Panc1 (cell line): ENCODE measurements around the gene RABGAP1L. TPM values are rescaled to one million over a fixed set of nuclear protein-coding genes. Genes with fewer than 3 reads are reported as not detected.
A peak's percentile ranks its signal among the peaks of the same experiment; 100 is the strongest.

ENCODE experiments used
- ATAC-seq: fragments of 200-7000 bp; cut with Tn5 transposase; 2 replicates; pipeline ENCODE4 v1.9.1; 2020; ENCODE audit warnings: mild to moderate bottlenecking, moderate library complexity
- BruUV-seq: library from RNA; stranded (reverse); fragments of 400-500 nt; replicated peaks from 2 replicates; lab custom pipeline; 2021; lab: Mats Ljungman, UMichigan
- CTCF ChIA-PET: fragments of 300-600 bp; sonication (Branson Sonifier 250); formaldehyde crosslinking; loops from one replicate; lab custom pipeline; 2022; ENCODE audit warnings: antibody characterized with exemption; lab: Charles Lee
- POLR2A ChIA-PET: fragments of 300-600 bp; sonication (Branson Sonifier 250); formaldehyde crosslinking; loops from one replicate; lab custom pipeline; 2022; ENCODE audit warnings: antibody characterized with exemption; lab: Charles Lee
- DNase-seq: peaks from one replicate; pipeline ENCODE4 v3.0.0-alpha.2; 2010; ENCODE audit warnings: low read depth, low spot score
- H3K27ac ChIP-seq: 2 replicates; pipeline ENCODE4 v1.5.1; 2011; ENCODE audit warnings: mild to moderate bottlenecking, low read length, inconsistent platforms
- H3K27me3 ChIP-seq: fragments of 200-500 bp; sonication (Bioruptor generic); 2 replicates; pipeline ENCODE4 v1.6.0; 2014; ENCODE audit warnings: low read length, inconsistent platforms; ENCODE audit not compliant: control insufficient read depth, insufficient read depth
- H3K36me3 ChIP-seq: fragments of 200-500 bp; sonication (Bioruptor generic); 2 replicates; pipeline ENCODE4 v1.5.1; 2014; ENCODE audit warnings: inconsistent platforms, mild to moderate bottlenecking, low read length, moderate library complexity; ENCODE audit not compliant: control insufficient read depth, insufficient read depth
- H3K4me1 ChIP-seq: 2 replicates; pipeline ENCODE4 v1.5.1; 2011; ENCODE audit warnings: inconsistent platforms, mild to moderate bottlenecking, low read length, moderate library complexity; ENCODE audit not compliant: control insufficient read depth, insufficient read depth
- H3K4me3 ChIP-seq, 2 experiments: 2 replicates each; pipeline ENCODE4 v1.5.1; 2011 to 2012; ENCODE audit warnings: low read depth in 2 of 2, low read length in 2 of 2, mild to moderate bottlenecking in 2 of 2, inconsistent platforms in 1 of 2, moderate library complexity in 1 of 2
- H3K9me3 ChIP-seq: fragments of 200-500 bp; sonication (Bioruptor generic); 2 replicates; pipeline ENCODE4 v1.5.1; 2014; ENCODE audit warnings: low read depth, mild to moderate bottlenecking, inconsistent platforms, low read length, moderate library complexity; ENCODE audit not compliant: control insufficient read depth, insufficient read depth
- POLR2AphosphoS5 ChIP-seq: IDR thresholded peaks from 2 replicates; pipeline ENCODE4 v1.6.1; 2012; ENCODE audit warnings: mild to moderate bottlenecking, low read depth, low read length, moderate library complexity
- SIN3A ChIP-seq: IDR thresholded peaks from 2 replicates; pipeline ENCODE4 v1.6.1; 2012; ENCODE audit warnings: low read depth, mild to moderate bottlenecking, low read length, moderate library complexity, borderline replicate concordance; ENCODE audit not compliant: insufficient read depth
- TCF7L2 ChIP-seq: IDR thresholded peaks from 2 replicates; pipeline ENCODE4 v1.6.1; 2011; ENCODE audit warnings: mild to moderate bottlenecking, low read depth, low read length, inconsistent platforms
- in situ Hi-C: cut with HindIII; loops from 2 replicates; pipeline ENCODE4 v1.10.0; 2016; ENCODE audit warnings: low sequenced_read_pairs, low pct_unique_long_range_greater_than_20kb
- intact Hi-C: fragments of 100-400 bp; cut with micrococcal nuclease; formaldehyde crosslinking; loops from one replicate; pipeline ENCODE4 v1.10.0; 2022; ENCODE audit not compliant: unreplicated experiment
- total RNA-seq: library from RNA; stranded (reverse); gene quantifications from one replicate; pipeline ENCODE4 v1.2.1, GENCODE V29; 2021; ENCODE audit not compliant: unreplicated experiment
- TF ChIP-seq, protein P1 (sequence below): fragments of 450-650 bp; IDR thresholded peaks from 2 replicates; pipeline ENCODE4 v1.5.1; 2017; ENCODE audit warnings: mild to moderate bottlenecking
- TF ChIP-seq, protein P2 (sequence below), 2 experiments: IDR thresholded peaks; 2 replicates each; pipeline ENCODE4 v1.6.1; 2011 to 2012; ENCODE audit warnings: low read depth in 2 of 2, control low read depth in 1 of 2, low read length in 1 of 2, mild to moderate bottlenecking in 1 of 2, moderate library complexity in 1 of 2; ENCODE audit not compliant: insufficient read depth in 1 of 2

The RABGAP1L gene
- total RNA-seq, 1 experiment from 2014 or later = 37.0 TPM

DNA sequence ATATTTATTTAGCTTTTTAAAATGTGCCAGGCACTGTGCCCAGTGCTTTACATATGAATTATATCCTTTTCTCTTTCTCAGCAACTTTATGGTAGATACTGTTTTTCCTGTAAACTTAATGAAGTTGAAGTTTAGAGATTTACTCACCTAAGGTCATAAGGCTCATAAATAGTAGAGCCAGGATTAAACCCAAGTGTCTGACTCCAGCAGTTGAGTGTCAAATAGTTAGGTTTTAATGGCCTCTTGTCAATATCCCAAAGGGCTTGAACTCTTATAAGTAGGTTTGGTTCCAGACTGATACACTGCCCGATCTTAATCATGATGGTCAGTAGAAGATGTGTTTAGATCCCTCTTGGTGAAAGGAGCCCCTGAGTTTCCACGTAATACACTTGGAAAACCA, 37.8 kb downstream of the RABGAP1L start:
- ATAC-seq = no peak
- no peaks in the 10 kb centered on the region for H3K27me3 ChIP-seq
- H3K4me1 ChIP-seq = peaks cover 11% of the 10 kb centered on the region; the same call in 1 of the 2 replicates
- CTCF ChIA-PET = no interaction called here
- no peak for DNase-seq
- intact Hi-C loops (no loop called here), in situ Hi-C loops (no loop called here)
- BruUV-seq = no TSS peak
- H3K4me3 ChIP-seq = no peak overlapping the region
- H3K27ac ChIP-seq = peak overlapping the region; percentile 40; the same call in 1 of the 2 replicates
- POLR2A ChIA-PET = no interaction called here
- H3K9me3 ChIP-seq = peaks cover 5% of the 10 kb centered on the region
- no peaks in the 10 kb centered on the region for H3K36me3 ChIP-seq
- TF ChIP-seq TCF7L2 = no peak
- TF ChIP-seq, protein P1, sequence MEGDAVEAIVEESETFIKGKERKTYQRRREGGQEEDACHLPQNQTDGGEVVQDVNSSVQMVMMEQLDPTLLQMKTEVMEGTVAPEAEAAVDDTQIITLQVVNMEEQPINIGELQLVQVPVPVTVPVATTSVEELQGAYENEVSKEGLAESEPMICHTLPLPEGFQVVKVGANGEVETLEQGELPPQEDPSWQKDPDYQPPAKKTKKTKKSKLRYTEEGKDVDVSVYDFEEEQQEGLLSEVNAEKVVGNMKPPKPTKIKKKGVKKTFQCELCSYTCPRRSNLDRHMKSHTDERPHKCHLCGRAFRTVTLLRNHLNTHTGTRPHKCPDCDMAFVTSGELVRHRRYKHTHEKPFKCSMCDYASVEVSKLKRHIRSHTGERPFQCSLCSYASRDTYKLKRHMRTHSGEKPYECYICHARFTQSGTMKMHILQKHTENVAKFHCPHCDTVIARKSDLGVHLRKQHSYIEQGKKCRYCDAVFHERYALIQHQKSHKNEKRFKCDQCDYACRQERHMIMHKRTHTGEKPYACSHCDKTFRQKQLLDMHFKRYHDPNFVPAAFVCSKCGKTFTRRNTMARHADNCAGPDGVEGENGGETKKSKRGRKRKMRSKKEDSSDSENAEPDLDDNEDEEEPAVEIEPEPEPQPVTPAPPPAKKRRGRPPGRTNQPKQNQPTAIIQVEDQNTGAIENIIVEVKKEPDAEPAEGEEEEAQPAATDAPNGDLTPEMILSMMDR = no peak
- TF ChIP-seq SIN3A = no peak
- TF ChIP-seq, protein P2, sequence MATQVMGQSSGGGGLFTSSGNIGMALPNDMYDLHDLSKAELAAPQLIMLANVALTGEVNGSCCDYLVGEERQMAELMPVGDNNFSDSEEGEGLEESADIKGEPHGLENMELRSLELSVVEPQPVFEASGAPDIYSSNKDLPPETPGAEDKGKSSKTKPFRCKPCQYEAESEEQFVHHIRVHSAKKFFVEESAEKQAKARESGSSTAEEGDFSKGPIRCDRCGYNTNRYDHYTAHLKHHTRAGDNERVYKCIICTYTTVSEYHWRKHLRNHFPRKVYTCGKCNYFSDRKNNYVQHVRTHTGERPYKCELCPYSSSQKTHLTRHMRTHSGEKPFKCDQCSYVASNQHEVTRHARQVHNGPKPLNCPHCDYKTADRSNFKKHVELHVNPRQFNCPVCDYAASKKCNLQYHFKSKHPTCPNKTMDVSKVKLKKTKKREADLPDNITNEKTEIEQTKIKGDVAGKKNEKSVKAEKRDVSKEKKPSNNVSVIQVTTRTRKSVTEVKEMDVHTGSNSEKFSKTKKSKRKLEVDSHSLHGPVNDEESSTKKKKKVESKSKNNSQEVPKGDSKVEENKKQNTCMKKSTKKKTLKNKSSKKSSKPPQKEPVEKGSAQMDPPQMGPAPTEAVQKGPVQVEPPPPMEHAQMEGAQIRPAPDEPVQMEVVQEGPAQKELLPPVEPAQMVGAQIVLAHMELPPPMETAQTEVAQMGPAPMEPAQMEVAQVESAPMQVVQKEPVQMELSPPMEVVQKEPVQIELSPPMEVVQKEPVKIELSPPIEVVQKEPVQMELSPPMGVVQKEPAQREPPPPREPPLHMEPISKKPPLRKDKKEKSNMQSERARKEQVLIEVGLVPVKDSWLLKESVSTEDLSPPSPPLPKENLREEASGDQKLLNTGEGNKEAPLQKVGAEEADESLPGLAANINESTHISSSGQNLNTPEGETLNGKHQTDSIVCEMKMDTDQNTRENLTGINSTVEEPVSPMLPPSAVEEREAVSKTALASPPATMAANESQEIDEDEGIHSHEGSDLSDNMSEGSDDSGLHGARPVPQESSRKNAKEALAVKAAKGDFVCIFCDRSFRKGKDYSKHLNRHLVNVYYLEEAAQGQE (IDR thresholded peaks at IDR 0.05; ENCODE audit: insufficient read depth in 1 of 2, low read depth in 2 of 2, low read length in 1 of 2) = no peak
- no peak for TF ChIP-seq POLR2AphosphoS5

DNA sequence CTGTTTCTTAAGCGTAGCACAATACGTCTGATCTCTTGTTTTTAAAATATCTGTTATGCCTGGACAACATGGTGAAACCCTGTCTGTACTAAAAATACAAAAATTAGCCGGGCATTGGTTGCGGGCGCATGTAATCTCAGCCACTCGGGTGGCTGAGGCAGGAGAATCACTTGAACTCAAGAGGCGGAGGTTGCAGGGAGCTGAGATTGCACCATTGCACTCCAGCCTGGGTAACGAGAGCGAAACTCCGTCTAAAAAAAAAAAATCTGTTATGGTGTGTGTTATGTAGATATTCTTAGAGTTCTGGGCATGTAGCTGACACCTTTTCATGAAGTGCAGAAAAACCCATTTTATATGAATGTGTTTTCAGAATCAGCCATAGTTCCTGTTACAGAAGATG, 38.2 kb downstream of the RABGAP1L start:
- no peaks in the 10 kb centered on the region for H3K27me3 ChIP-seq

More for the DNA sequence above, 38.2 kb downstream of the RABGAP1L start:
- peaks cover 5% of the 10 kb centered on the region for H3K9me3 ChIP-seq
- POLR2A ChIA-PET = no interaction called here
- intact Hi-C loops (no loop called here), in situ Hi-C loops (no loop called here)
- H3K27ac ChIP-seq = no peak overlapping the region
- ATAC-seq = no peak
- peaks cover 7% of the 10 kb centered on the region; the same call in 1 of the 2 replicates for H3K4me1 ChIP-seq
- CTCF ChIA-PET = no interaction called here
- H3K36me3 ChIP-seq = no peaks in the 10 kb centered on the region
- no TSS peak for BruUV-seq
- TF ChIP-seq, protein P1 = no peak
- TF ChIP-seq SIN3A (no peak), POLR2AphosphoS5 (no peak), TCF7L2 (no peak)
- TF ChIP-seq, protein P2 (IDR thresholded peaks at IDR 0.05; ENCODE audit: insufficient read depth in 1 of 2, low read depth in 2 of 2, low read length in 1 of 2) = no peak
- no peak overlapping the region for H3K4me3 ChIP-seq
- DNase-seq = no peak
